Dermis microvascular lymphatic vessel endothelial cell (primary cell): ENCODE measurements around the gene CMA1. TPM values are rescaled to one million over a fixed set of nuclear protein-coding genes. Genes with fewer than 3 reads are reported as not detected.
"Not testable (repeated sequence)": the region's sequence is repeated elsewhere in the genome, so short reads cannot be mapped to it uniquely, and the experiment has no call there.

Experiments used
- DNase-seq, 2 donors: peaks; one replicate each; pipeline versions ENCODE4 v3.0.0 to v3.0.0-alpha.2; 2010; ENCODE audit warnings: low read depth in 2 of 2
- total RNA-seq: library from RNA; depleted of rRNA; stranded (reverse); fragments of >200 nt; gene quantifications from 2 replicates; pipeline ENCODE4 v1.2.1, GENCODE V29; 2014

Gene CMA1, protein sequence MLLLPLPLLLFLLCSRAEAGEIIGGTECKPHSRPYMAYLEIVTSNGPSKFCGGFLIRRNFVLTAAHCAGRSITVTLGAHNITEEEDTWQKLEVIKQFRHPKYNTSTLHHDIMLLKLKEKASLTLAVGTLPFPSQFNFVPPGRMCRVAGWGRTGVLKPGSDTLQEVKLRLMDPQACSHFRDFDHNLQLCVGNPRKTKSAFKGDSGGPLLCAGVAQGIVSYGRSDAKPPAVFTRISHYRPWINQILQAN
- not detected in 2 replicates for total RNA-seq

DNA sequence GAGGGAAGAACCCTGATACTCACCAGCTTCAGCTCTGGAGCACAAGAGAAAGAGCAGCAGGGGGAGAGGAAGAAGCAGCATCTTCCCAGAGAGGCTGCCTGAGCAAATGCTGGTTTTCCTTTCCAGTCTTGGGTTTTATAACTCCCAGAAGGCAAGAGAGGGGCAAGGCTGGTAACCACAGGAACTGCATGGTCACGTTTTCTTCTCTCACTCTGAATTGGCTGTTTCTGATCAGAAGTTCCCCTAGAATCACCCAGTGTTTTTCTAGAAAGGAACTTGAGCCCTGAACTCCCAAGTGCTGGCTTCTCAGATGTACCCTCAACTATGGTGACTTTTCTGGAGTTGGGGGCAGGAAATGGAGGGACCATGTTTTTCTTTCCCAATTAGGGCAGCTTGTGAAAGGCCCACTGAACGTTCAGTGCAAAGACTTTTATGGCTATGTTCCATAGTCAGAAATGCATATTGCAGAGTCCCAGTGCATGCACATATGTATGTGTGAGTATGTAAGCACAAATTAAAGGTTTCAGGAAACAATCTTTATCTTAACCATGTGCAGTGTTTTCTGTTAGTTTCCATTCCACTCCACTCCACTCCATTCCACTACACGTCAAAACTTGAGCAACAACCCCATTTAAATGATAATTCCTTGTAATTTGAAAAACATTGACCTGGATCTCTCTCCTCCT is at the start of gene CMA1:
Gene CMA1 (minus strand): TSS at position 111 of the 686 bp plus-strand sequence. CDS start 30 bp downstream, at position 81.
- DNase-seq: no peak

DNA sequence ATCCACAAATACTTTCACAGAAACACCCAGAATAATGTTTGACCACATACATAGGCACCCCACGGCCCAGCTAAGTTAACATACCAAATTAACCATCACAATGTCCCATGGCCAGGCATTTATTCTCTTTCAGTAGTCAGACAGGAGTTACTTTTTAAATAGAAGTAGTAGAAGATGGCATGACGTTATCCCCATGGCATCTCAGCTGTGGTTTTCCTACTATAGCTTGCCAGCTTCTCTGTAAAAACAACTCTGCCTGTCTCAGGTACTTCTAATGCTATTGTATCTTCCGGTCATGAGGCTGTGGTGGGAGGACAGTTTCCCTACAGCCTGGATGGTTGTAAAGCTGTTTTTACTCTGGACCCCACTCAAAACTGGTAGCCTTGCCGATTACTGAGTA is 48.7 kb upstream of the CMA1 start:
- DNase-seq: peak in 1 of 2 donors; percentile 10

DNA sequence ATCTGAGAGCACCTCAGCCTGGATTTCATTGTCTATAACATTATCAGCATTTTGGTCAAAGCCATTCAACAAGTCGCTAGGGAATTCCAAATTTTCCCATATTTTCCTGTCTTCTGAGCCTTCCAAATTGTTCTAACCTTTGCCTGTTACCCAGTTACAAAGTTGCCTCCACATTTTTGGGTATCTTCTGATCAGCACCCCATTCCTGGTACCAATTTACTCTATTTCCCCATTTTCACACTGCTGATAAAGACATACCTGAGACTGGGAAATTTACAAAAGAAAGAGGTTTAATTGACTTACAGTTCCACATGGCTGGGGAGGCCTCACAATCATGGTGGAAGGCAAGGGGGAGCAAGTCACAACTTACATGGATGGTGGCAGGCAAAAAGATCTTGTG is 41.0 kb upstream of the CMA1 start:
- DNase-seq: not testable (repeated sequence)

DNA sequence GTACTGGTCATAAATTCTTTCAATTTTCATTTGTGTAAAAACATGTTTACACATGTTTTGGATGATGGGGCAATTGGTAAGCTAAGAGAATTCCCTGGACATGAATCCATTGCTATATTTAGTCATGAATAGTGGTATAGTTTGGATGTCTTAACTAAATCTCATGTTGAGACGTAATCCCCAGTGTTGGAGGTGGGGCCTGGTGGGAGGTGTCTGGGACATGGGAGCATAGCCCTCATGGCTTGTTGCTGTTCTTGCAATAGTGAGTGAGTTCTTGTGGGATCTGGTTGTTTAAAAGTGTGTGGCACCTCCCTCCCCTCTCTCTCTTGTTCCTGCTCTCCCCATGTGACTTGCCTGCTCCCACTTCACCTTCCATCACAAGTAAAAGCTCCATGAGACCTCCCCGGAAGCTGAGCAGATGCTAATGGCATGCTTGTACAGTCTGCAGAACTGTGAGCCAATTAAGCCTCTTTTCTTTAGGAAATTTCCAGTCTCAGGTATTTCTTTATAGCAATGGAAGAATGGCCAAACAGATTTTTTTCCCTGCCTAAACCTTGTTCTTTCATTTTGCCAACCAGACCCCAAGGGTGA is 34.4 kb upstream of the CMA1 start:
- no peak for DNase-seq

DNA sequence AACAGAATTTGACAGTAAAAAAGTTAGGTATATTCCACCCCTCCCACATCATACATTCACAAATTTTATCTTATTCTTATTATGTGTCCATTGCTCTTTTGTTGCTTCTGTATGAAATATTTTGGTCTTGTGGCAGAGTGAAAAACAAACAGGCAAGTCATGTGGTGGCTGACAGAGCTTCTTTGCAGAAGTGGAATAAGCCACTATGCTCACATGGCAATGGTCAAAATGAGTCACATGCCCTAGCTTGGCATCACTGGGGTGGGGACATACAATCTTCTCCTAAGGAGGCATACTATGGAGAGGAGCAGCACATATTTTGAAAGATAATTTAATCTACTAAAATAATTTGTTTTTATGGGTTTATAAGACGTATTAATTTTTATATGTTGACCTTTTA is 27.7 kb upstream of the CMA1 start:
- DNase-seq: no peak

DNA sequence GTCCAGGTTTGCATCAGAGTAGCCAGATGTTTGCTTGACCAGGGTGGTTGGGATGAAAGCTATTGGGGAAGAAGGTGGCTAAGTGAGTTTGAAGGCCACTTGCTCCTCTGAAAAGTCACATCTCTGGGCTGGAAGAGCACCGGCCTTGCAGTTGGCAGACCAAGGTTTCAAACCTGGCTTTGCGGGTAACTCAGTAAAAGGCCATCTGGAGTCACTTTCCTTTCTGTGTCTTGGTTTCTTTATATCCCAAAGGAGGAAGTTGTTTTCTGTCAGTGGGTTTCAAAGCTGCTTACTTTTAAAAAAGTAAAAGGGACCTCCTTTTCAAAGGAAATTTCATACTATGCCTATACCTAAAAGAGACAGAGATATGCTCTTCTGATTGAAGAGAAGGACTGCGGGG is 26.2 kb upstream of the CMA1 start:
- DNase-seq: no peak

DNA sequence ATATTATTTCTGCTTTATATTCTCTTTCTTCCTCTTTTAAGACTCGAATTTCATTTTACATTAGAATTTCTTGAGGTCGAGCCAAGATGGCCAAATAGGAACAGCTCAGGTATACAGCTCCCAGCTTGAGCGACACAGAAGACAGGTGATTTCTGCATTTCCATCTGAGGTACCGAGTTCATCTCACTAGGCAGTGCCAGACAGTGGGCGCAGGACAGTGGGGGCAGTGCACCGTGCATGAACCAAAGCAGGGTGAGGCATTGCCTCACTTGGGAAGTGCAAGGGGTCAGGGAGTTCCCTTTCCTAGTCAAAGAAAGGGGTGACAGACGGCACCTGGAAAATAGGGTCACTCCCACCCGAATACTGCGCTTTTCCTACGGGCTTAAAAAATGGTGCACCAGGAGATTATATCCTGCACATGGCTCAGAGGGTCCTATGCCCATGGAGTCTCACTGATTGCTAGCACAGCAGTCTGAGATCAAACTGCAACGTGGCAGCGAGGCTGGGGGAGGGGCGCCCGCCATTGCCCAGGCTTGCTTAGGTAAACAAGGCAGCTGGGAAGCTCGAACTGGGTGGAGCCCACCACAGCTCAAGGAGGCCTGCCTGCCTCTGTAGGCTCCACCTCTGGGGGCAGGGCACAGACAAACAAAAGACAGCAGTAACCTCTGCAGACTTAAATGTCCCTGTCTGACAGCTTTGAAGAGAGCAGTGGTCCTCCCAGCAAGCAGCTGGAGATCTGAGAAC is 18.0 kb upstream of the CMA1 start:
- DNase-seq: not testable (repeated sequence)

DNA sequence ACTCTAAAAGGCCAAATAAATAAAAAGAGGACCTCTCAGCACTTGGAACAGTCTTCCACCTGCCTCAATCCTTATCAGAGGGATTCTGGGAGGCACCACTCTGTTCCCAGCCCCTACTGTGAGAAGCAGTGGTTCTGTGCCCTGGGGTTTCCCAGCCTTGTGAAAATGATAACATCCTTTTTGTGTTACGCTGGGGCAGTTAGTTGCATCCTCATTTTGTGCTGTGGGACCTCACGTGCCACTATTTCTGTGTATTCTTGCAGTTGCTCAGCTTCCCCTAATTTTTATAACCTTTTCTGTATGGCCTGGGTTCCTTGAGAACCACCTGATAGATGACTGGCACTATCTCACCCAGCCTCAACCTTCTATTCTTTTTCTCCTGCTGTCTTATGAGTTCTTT is 10.8 kb upstream of the CMA1 start:
- no peak for DNase-seq

DNA sequence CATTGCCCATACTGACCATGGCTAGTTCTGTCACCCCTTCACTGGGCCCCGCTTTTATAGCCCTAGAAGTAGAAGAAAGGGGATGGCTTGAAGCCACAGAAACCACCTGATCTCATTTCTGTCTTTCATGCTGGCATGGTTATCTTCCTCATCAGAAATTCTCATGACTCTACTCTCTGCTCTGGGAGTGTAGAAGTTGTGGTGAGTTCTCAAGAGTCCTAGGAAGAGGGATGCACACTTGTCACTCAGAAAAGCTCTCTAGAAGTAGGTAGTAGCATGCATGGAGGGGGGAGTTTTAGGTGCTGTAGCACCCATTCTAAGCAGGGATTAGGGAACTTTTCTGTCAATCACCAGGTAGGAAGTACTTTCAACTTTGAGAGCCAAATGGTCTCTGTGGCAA is 6.1 kb upstream of the CMA1 start:
- DNase-seq: no peak

DNA sequence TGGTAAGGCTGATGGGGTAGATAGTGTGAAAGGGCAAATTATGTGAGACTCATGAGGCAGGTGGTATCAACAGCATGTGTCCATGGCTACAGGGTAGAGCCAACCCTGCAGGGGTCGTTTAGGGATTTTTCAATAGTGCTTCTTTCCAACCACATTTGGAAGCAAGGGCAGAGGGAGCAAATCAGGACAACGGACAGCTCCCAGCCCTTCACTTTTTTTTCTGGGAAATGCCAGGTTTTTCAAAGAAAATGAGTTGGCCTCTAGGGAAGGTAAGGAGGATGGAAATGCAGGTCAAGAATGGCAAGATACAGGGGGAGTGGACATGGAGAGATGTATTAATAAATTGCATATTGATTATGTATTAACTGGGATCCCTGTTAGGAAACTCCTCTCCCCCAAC is 4.9 kb upstream of the CMA1 start:
- DNase-seq: peak in 1 of 2 donors; percentile 5

DNA sequence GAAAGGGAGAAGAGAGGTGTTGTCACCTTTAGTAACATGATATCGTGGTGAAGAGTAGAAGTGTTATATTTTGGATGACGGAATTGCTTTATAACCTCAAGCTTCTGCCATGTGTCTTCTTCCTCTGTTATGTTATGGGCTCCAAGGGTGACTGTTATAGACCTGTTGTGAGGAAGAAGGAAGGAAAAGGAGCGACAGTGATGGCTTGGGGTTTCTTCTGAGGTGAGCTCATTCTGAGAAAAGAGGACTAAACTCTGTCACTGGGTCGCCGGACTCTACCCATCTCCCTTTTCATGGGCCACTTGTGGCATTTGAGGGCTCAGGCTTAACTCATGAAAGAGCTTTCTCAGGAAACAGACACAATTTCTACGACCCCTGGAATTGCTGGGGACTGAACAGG is 1.6 kb downstream of the CMA1 start:
- DNase-seq: no peak

DNA sequence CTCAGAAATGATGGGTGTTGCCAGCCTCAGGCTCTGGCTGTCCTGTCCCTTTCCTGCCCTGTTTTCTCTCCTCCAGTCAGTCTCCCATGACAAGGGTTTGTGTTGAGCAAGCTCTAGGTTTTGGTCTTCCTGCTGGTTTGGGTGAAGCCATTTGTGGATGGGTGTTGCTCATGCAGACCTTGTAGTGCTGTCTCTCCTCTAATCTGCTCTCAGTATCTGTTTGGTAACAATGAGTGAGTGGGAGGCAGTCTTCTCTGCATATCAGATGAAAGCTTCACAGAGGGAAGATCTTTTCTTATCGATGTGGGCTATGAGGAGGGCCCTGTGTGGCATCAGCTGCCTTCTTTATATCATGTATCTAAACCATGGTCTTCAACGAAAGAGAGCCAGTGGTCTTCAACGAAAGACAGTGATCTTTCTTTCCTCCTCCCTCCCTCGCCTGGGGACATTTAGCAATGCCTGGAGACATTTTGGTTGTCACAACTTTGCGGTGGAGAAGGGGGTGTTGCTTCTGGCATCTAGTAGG is 3.6 kb downstream of the CMA1 start:
- DNase-seq: no peak

DNA sequence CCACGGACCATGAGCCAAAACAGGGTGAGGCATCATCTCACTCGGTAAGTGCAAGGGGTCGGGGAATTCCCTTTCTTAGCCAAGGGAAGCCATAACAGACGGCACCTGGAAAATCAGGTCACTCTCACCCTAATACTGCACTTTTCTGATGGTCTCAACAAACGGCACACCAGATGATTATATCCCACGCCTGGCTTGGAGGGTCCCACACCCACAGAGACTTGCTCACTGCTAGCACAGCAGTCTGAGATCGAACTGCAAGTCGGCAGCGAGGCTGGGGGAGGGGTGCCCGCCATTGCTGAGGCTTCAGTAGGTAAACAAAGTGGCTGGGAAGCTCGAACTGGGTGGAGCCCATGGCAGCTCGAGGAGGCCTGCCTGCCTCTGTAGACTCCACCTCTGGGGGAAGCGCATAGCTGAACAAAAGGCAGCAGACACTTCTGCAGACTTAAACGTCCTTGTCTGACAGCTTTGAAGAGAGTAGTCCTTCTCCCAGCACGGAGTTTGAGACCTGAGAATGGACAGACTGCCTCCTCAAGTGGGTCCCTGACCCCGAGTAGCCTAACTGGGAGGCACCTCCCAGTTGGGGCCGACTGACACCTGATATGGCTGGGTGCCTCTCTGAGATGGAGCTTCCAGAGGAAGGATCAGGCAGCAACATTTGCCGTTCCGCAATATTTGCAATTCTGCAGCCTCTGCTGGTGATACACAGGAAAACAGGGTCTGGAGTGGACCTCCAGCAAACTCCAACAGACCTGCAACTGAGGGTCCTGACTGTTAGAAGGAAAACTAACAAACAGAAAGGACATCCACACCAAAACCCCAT is 16.3 kb downstream of the CMA1 start:
- DNase-seq: not testable (repeated sequence)

DNA sequence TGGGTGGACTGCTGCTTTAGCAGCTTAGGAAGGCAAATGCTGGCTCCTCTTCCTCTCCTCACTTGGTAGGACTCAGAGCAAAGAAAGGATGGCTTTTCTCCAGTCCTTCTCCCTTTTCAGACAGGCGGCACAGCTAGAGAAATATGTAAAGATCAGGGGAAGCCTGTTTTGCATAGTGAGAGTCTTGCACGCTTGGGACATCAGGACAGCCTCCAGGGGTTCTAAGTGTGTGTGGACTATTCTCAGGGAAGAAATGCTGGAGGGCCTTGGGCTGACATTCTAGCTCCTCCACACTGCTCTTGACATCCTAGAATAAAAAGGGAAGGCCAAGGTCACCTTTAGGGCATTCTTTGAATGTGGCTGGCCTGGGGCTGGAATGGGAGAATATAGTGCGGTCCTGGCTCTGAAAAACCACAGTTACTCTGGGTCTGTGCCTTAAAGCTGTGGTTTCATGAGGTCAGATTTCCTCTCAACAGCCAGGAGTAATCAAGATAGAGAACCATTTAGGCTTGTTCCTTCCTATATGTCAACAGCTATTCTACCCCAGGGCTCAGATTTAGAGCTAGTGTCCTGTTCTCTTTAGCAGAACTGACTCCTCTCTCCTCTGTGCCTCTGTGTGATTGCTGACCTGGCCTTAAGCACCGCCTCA is 24.3 kb downstream of the CMA1 start:
- no peak for DNase-seq

DNA sequence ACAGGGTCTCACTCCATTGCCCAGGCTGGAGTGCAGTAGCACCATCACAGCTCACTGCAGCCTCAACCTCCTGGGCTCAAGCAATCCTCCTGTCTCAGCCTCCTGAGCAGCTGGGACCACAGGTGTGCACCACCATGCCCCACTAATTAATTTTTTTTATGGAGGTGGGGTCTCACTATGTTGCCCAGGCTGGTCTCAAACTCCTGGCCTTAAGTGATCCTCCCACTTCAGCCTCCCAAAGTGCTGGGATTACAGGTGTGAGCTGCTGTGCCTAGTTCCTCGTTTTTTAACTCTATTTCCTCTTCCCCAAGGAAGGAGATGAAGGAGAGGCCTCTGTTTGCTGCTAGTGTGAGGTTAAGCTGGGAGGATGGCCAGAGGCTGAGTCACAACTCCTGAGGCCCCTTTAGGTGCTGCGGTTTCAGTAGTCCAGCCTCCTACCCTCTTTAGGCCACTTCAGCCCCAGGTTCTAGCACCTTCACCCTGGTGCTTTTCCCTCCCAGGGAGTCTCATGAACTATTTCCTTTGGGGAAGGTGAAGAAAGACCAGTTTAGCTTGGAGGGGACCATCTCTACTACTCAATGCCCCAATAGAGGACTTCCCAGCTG is 25.3 kb downstream of the CMA1 start:
- not testable (repeated sequence) for DNase-seq

DNA sequence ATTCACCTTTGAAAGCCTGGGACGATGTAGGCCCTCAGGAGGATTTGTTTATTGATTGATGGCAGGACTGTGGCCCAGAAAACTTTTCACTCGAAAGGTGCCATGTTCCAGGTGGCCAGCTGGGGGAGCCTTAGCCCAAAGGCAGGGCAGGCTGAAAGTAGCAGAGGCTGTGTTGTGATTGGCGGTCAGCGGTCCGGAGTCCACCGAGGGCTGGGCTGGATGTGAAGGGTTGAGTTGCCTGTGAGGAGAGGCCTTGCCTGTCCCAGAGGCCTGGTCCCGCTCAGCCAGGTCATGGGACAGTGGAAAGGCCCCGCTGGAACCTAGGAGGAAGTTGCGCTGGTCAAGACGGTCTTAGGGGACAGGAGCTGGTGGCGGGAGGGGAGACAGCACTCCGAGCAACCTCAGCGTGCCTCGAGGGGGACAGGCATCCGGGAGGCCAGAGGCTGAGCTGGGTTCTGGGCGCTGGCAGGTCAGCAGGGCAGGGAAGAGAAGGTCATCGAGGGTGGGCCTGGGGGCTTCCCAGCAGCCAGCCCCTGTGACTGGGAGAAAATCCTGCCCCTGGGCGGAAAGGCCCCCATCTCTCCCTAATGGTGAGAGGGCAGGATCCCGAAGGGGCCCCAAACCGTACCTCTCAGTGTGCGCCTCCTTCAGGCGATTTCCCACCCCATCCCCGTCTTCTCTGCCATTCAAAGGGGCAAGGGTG is 26.3 kb downstream of the CMA1 start:
- DNase-seq: peak in 1 of 2 donors; percentile 38

DNA sequence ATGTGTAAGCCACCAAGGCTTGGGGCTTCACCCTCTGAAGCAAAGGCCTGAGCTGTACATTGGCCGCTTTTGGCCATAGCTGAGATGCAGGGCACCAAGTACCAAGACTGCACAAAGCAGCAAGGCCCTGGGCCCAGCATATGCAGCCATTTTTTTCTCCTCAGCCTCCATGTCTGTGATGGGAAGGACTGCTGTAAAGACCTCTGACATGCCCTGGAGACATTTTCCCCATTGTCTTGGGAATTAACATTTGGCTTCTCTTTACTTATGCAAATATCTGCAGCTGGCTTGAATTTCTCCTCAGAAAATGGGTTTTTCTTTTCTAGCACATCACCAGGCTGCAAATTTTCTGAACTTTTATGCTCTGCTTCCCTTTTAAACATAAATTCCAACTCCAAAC is 28.1 kb downstream of the CMA1 start:
- DNase-seq: not testable (repeated sequence)

DNA sequence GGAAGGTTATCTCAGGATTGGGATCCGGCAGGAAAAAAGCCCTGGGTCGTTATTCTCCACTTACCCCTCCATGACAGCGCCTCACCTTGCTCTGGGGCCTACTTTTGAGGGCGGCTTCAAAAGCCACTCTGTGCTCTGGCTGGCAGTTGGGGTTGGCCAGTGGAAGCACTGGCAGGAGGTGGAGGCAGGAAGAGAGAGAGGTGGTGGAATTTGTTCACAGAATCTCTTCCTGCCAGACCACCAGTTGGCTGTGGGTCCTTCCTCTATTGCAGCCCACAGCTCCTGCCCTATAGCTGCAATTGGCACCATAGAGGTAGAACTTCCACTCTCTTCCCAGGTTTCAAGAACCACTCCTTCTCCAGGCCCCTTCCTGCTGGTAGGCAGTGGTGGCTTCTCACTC is 32.8 kb downstream of the CMA1 start:
- DNase-seq: no peak

DNA sequence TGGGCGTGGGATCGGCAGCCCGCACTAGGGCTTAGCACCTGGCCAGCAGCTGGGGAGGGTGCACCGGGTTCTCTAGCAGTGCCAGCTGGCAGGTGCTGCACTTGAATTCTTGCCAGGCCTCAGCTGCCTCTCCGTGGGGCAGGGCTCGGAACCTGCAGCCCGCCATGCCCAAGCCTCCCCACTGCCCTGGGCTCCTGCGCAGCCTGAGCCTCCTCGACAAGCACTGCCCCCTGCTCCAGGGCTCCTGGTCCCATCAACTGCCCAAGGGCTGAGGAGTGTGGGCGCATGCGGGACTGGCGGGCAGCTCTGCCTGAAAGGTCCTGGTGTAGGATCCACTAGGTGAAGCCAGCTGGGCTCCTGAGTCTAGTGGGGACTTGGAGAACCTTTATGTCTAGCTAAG is 34.9 kb downstream of the CMA1 start:
- no peak for DNase-seq
